HG02763 (cell line): Measurements from ENCODE around the gene EMP1.

Experiments used
- ATAC-seq: cut with Tn5 transposase; IDR thresholded peaks from one replicate; pipeline ENCODE4 v1.9.1; 2021; ENCODE audit warnings: mild to moderate bottlenecking, moderate library complexity; ENCODE audit not compliant: unreplicated experiment

The EMP1 gene, protein sequence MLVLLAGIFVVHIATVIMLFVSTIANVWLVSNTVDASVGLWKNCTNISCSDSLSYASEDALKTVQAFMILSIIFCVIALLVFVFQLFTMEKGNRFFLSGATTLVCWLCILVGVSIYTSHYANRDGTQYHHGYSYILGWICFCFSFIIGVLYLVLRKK

GRCh38 chr12:13196130-13196921 is at the start of gene EMP1:
TSS of gene EMP1 (plus strand) at chr12:13196726. CDS start at chr12:13211511, 14,785 bp downstream.
- peak; percentile 81 for ATAC-seq

- no peak for ATAC-seq
Observed at GRCh38 chr12:13147688-13148484, 48.6 kb upstream of the EMP1 start.

DNA sequence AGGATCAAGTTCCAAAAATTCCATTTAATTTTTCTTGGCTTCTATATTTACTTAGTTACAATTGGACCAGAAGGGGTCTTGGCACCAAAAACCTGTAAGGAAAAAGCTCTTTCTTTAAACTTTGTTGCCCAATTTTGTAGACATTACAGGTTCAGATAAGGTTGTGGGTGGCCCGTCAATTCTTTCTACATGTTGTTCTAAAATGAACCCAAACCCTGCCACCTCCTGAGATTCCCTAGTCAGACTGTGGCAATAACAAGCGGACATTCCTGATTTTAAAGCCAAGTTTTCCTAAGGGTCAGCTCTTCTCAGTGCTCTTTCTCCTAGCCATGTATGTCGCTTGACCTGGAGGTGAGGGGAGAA is 48.1 kb upstream of the EMP1 start:
- ATAC-seq, result no peak

DNA sequence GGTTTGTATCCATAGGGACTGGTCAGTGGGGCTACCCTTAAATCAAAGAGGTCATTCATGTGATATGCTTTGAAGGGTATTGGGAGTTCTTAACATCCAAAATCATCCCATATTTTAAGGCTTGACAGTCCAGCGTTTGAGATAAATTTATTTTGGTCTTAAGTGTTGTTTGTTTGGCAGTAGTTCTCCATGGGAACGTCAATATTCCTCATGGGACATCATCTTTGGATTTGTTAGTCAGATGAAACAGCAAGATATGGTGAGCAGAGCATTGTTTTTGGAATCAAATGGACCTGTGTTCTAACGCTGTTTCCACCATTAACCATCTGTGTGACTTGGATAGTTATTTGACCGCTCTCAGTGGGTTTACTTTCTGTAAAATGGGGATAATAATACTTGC is 47.1 kb upstream of the EMP1 start:
- ATAC-seq, result no peak

DNA sequence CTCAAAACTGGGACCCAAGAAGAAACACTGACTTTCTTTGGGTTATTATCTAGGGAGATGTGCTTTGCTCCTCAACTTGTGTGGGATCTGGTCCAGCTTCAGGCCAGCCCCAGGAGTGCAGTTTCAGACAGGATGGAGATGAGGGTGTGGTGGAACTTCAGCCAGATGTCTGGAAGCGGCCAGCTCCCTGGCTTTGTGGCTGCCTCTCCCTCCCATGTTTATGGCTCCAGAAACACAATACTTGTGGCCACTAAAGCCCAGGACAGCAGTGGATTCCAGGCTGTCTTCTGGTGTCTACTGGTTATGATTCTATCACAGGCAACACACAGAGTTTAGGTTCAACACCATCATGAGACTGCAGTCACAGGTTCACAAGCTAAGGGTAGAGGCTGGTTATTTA is 44.2 kb upstream of the EMP1 start:
- ATAC-seq, result no peak

GRCh38 chr12:13152756-13153155 is 43.8 kb upstream of the EMP1 start:
- no peak for ATAC-seq

DNA sequence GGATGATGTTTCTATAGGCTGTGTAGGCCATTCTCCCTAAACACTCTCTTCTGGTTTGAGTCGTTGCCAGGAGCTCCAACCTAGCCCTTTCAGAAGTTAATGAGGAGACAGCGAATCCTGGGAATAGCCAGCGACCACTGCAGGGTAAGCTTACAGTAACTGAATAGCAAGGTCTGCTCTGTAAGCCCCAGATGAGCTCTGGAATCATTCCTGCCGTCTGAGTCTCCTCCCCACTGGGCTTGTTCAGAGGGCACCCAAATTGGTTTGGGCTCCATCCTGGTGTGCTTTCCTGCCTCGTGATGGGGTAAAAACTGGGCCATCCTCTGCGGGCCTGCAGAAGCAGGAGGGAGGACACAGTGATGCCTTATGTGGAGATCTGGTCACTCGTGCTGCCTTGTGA is 43.3 kb upstream of the EMP1 start:
- no peak for ATAC-seq

GRCh38 chr12:13154027-13154538 is 42.4 kb upstream of the EMP1 start:
- no peak for ATAC-seq

DNA sequence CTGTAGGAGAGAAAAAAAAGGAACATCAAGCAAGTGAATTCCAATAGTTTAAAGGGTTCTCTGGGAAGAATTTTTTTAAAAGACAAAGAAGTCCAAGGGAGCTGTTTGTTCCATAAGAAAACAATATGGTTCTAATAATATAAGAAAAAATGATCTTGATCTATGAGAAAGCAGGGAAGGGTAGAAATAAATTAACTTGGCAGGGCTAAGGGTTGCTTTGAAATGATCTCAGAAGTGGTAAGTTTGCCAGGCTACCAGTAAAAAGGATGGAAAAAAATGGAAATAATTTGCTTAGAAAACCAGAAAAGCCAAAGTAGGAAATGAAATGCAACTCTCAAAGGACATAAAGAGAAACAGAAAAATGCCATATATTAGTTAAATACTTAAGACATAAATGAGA is 41.7 kb upstream of the EMP1 start:
- no peak for ATAC-seq

GRCh38 chr12:13156277-13156676 is 40.2 kb upstream of the EMP1 start:
- no peak for ATAC-seq

DNA sequence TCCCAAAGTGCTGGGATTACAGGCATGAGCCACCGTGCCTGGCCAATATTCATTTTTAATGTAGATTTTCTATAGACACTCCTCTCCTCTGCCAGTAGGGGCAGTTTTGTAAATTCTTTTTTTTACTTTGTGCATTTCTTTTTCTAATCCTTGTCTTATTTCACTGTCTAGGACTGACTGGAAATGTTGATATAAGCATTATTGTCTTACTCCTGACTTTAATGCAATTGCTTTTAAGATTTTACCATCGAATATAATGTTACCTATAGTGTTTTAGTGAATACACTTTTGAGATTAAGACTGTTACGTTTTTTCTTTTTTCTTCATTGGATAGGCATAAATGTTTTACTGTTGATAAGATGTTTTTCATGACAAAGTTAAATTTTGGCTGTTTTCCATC is 35.4 kb upstream of the EMP1 start:
- ATAC-seq, result no peak

DNA sequence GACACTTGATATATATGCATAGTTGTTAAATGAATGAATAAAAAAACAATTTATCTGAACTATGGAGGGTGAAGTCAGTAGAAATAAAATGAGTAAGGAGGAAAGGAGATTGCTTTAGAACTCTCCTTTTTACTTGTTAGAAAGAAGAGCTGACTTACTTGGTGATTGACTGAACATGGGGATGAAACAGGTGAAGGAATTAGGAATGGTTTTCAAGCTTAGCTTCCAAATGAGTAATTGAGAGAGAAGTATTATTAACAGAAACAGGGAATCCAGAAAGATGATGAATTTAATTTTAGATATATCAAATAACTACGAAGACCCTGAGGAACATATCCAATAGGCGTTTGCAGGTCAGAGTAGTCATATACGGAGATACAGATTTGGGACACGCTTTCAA is 33.6 kb upstream of the EMP1 start:
- no peak for ATAC-seq

GRCh38 chr12:13163868-13164635 is 32.5 kb upstream of the EMP1 start:
- ATAC-seq, result no peak

DNA sequence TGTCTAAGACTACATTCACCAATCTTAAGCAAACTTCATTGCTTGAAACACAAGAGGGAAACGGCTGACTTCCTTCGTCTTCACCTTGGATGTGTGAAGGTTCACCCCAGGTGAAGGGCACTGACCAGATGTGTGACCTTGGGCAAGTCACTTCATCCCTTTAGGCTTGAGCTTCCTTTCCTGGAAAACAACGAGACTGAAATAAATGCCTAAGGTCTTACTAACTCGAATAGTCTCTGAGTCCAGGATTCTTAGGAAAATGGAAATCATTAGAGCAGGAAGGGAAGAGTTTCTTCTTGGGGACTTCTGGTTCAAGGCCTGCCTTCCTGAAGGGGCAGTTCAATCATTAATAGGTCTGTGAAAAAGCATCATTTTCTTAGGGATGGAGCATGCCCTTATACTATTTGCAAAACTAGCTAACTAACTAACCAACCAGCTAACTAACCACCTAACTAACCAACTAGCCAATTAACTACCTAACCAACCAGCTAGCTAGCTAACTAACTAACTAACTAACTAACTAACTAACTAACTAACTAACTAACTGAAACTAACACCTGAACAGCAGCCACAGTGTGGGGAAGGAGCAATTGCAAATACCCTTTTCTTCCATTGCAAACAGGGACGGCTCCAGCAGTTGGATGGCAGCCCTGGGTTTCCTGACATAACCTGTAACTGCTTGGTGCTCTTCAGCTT is 31.5 kb upstream of the EMP1 start:
- ATAC-seq, result no peak

GRCh38 chr12:13165617-13166041 is 30.9 kb upstream of the EMP1 start:
- peak; percentile 67 for ATAC-seq

DNA sequence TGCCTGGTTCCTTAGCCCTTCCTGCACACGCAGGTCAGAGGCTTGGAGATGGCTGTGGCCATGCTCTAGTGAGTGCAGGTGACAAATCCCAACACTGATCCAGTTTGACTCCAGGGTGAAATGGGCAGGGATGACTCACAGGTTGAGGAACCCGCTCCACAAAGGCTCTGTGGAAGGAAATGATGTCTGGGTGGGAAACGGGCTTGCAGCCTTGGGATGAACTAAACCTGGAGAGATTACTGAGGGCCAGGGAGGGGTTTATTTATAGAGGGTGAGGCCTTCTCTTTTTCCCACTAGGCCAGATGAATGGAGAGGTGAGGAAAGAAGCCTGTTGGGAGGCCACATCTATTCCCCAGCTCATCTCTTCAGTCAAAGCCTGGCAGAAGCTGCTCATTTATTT is 29.3 kb upstream of the EMP1 start:
- ATAC-seq, result no peak

DNA sequence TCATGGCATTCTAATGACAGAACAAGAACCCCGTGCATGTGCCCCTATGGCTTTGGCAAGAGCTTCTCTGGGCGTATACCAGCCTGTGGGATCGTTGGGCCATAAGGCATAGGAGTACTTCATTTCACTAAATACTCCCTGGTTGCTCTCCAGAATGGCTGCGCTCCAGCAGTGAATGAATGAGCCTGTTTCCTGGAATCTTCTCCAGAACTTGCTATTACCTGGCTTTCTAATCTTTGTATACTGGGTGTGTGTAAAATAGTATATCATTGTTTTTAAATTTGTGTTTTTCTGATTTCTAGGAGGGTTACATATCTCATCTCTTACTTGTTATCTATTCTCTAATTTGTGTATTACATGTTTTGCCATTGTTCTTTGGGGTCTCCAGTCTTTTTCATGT is 28.6 kb upstream of the EMP1 start:
- ATAC-seq, result no peak

DNA sequence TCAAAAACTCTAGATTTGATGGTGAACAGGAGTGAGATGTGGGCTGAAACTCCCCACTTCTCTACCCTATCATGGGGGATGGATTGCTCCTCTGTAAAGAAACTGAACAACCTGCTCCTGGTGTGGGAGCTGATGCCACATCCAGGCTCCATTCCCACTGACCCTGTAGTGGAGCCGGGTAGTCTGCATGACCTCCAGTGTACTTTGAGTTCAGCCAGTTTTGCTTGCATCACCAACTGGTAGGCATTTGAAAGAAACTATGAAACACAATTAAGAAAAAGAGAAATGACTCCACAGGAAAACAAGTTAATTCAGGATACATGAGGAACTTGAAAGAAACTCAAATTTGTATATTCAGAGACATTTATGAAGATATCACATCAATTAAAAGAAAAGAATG is 27.3 kb upstream of the EMP1 start:
- no peak for ATAC-seq

- ATAC-seq, result no peak
Observed at GRCh38 chr12:13170892-13171490, 25.5 kb upstream of the EMP1 start.
